AG08396 (cell line): ENCODE measurements around the gene CRB2.

Source experiments
- DNase-seq: peaks from one replicate; pipeline ENCODE4 v3.0.0; 2012; ENCODE audit warnings: low spot score, mixed read lengths

The CRB2 gene

GRCh38 chr9:123406691-123407216 lies 50.8 kb downstream of the CRB2 start:
- DNase-seq: no peak

GRCh38 chr9:123407217-123407851 lies 51.3 kb downstream of the CRB2 start:
- DNase-seq: no peak

DNA sequence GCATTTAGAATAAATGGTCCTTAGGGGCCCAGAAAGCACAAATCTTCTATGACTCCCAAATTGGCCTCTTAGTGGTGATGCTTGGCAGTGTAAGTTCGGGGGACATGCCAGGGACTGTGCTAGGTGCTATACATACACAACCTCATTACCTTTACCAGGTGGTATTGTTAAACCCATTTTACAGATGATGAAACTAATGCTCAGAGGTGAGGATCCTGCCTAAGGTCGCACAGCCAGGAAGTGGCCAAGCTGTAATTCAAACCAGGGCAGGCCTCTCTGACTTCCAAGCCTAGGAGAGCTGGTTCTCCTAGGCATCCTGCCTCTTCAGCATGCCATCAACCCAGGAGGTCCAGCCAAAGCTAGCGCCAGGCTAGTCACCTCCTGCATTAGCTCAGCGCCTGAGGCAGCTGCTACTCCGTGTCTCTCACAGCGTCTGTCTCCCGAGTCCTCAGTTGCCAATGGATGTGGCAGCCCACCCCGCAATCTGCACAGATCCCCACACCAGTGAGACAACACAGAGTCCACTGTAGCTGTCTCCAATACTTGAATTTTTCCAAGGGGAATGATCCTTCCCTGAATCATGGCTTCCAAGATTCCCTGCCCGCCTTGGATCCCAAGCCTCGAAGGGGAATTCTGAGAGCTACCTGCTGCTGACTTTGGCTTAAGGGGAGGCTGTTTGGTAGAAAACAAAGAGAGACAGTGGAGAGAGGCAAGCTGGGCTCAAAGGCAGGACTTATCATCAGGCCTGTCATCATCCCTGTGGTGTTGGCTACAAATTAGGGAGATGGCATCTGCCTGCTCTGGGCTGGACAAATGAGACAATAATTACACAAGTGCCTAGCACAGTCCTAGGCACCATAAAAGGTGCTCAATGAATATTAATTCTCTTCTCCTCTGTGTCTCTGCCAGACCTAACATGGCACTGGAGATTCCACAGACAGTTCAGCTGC lies 52.6 kb downstream of the CRB2 start:
- DNase-seq: no peak

DNA sequence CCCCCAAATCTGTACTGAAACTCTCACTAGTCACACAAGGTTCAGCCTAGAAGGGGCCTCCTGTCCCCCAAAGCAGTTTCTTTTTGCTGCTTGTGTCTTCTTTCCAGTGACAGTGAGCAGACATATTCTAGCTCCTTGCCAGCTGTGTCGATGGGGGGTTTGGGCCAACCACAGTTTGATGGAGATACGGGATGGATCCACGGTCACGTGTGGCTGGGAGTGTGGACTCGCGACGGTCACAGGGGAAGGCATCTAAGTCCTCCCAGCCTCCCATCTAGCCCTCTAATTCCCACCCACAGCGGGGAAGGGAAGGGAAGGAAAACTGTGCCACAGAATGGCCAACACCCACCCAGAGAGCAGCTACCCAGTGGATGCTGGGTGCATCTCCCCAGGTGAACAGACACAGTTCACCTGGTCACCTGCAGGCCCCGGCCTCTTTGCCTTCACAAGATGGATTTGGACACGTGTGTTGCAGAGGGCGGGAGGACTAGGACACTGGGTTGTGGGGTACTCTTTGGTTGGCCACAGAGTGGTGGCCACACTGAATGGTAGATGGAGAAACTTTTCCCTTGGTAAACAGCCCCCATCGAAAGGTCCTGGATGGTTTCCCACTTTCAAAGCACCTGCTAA lies 54.4 kb downstream of the CRB2 start:
- DNase-seq: no peak

DNA sequence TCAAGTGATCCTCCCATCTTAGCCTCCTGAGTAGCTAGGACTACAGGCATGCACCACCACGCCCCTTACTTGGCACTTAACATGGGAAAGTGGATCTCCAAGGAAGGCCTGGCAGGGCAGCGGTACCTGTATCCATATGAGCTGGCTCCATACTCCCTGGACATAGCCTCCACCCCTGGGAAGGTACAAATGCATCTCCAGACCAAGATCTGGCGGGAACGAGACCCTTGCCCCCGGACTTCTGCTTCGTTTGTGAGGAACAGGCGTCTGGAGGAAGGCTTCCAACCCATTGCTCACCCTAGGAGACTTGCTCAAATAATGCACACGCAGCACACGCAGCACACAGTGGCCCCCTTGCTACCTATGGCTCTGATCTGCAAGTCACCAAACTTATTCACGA lies 55.2 kb downstream of the CRB2 start:
- no peak for DNase-seq

DNA sequence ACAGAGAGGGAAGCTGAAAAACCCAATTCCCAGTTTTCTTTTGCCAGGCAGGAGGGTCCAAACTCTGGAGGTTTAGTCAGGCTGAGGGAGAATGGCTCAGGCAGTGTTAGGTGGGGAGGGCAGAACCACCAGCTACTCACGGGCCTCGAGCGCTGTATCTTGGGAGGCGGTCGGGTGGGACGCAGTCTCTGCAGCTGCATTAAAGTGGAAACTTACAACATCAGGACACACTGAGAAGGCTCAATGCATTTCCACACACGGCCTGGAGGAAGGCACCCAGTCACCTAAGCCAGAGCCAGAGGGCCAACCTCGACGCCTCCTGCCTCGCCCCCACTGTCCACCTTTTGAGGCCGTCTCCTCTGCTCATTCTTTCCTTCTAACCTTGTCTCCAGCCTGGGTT lies 55.6 kb downstream of the CRB2 start:
- DNase-seq: no peak

DNA sequence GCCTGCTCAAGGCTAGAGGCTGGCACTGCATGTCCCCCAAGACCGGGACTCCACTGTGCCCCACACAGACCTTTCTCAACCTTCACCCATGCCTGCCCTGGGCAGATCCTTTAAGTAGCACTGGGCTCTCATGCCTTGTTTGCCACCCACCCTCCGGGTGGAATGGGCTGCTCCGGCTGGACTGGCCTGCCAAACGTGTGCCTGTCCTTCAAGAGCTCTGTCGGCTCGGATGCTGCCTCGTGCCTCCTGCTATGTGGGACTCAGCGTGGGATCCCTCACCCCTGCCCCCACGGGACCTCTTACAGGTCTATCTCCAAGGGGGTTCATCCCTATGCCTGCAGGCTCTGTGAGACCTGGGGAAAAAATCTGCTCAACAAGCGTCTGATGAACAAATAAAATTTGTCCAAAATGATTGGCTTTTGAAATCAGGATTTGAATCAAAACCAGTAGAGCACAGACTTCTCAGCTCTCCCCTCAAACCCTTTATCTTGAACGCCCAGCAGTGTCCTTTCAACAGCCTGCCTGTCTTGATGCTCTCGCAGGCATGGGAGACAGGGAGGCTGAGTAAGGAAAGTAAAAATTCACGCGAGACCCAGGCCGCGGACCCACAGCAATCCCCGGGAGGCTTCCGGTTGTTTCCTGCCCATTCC lies 56.3 kb downstream of the CRB2 start:
- DNase-seq: no peak

- no peak for DNase-seq
Measured at GRCh38 chr9:123414204-123414603, 58.2 kb downstream of the CRB2 start.

DNA sequence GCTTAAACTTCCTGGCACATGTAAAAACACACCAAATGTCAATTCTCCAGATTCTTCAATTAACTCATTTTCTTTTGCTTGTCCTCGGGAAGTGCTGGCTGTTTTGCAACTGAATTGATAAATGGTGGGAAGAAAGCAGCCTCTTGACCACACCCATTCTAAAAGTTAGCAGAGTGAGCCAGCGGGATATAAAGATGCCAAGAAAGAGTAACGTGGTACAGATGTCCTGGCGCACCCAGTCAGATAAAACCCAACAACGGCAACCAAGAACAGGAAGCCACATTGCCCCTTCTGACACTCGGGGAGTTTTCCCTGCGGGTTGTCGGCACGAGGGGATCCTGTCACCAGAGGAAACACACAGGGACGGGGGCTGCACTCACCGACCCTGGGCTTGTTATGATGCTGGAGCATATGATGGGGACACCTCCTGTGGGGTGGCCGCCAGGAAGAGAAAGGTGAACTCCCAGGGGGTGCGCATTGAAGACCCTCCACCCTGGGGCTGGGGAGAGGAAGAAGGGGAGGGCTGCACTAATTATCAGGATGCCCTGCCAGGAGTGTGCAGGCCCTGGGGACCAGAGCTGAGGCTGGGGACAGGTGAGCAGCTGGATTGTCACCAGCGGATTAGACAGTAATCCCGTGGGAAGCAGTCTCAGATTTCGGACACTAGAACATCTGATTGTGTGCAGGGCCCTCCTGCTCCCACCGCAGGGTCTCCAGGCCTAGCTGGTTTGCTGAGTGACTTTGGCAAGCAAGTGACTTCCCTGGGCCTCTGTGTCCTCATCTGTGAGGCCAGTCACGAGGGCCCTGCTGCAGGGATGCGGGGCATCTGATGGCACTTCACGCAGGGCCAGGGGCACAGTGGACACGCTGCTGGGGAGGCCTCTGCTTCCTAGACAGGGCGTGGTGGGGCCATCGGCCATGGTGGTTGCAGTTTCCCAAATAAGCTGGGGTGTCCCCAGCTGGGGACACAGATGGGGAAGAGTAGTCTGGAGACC lies 59.2 kb downstream of the CRB2 start:
- DNase-seq: no peak

DNA sequence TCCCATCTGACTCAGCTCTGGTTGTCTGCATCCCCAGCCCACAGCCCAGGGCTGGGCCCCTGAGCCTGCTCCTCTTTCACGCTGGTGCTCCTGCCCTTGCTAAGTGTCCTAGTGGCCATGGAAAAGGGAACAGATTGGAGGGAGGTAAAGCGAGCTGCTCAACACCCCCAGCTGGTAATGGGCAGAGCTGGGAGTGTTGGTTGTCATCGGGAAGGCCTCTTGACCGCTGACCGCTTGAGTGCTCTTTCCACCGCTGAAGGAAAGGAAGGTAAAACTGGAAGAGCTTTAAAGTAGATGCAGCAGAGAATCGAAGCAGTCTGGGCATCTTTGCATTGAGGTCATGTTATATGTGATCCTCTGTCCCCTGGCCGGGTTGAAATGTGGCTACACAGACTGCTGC lies 60.2 kb downstream of the CRB2 start:
- no peak for DNase-seq

GRCh38 chr9:123417289-123418051 lies 61.5 kb downstream of the CRB2 start:
- DNase-seq: no peak

GRCh38 chr9:123418052-123418430 lies 62.0 kb downstream of the CRB2 start:
- DNase-seq: no peak

GRCh38 chr9:123418506-123418905 lies 62.5 kb downstream of the CRB2 start:
- DNase-seq: no peak

GRCh38 chr9:123419091-123419490 lies 63.1 kb downstream of the CRB2 start:
- DNase-seq: no peak

GRCh38 chr9:123419721-123420591 lies 64.0 kb downstream of the CRB2 start:
- DNase-seq: no peak

GRCh38 chr9:123420592-123421111 lies 64.7 kb downstream of the CRB2 start:
- DNase-seq: no peak

GRCh38 chr9:123421186-123421585 lies 65.2 kb downstream of the CRB2 start:
- no peak for DNase-seq

DNA sequence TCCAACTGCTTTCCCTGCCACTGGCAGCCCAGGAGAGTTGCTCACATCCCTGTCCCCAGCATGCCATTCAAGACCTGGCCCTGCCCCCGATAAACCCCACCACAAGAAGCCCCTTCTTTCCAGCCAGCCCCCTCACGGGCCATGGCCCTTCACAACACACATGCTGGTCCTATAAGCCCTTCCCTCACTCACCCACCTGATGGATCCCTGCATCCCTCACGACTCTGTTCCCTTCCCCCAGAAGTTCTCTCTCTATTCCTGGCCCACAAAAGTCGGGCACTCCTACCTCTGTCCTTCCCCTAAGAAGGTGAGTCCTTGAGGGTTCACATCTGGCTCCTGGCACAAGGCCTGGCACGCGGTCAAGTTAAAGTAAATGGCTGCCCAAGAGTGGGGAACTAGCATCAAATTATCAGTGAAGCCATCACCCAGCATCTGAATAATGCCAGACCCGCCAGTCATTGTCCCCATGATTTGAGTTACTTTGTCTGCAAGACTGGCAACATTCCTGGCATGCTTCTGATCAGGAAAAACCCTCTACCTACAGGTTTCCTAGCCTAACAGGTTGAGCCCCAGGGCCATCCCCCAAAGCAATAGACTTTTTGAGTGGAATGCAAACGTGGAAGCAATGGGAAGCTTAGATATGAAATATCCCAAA lies 65.9 kb downstream of the CRB2 start:
- DNase-seq: no peak
